Measurements from ENCODE around the gene ATP7B.

The ATP7B gene

GRCh38 chr13:51957377-51958216, 53.7 kb downstream of the ATP7B start:
- peaks cover 76% of the 10 kb centered on the region for H3K4me1 Mint-ChIP-seq
- no peaks in the 10 kb centered on the region for H3K27me3 Mint-ChIP-seq
- H3K27ac Mint-ChIP-seq: no peak overlapping the region
- CTCF ChIA-PET: no interaction called here
- no peak for DNase-seq
- H3K4me3 Mint-ChIP-seq: no peak overlapping the region
- peaks cover 3% of the 10 kb centered on the region for H3K36me3 Mint-ChIP-seq
- no peaks in the 10 kb centered on the region for H3K9me3 Mint-ChIP-seq

DNA sequence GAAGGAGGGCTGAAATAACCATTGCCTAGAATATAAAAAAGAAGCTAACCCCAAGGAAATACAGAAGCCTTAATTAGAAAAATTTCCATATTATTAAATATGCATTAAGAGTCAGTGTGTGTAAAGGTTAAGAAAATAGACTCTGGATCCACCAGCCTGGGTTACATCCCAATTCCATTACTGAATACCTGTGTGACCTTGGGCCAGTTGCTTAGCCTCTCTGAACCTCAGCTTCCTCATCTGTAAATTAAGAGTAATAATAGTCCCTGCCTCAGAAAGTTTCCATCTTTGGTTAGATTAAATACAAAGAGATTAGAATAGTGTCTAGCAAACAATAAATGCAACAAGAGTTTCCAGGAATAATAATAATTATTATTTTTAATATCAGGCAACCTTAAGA, 54.5 kb downstream of the ATP7B start:
- no peak for DNase-seq
- peaks cover 76% of the 10 kb centered on the region for H3K4me1 Mint-ChIP-seq
- CTCF ChIA-PET: no interaction called here
- H3K27ac Mint-ChIP-seq: no peak overlapping the region
- H3K27me3 Mint-ChIP-seq: no peaks in the 10 kb centered on the region
- peaks cover 4% of the 10 kb centered on the region for H3K9me3 Mint-ChIP-seq
- no peak overlapping the region for H3K4me3 Mint-ChIP-seq
- H3K36me3 Mint-ChIP-seq: peaks cover 6% of the 10 kb centered on the region

DNA sequence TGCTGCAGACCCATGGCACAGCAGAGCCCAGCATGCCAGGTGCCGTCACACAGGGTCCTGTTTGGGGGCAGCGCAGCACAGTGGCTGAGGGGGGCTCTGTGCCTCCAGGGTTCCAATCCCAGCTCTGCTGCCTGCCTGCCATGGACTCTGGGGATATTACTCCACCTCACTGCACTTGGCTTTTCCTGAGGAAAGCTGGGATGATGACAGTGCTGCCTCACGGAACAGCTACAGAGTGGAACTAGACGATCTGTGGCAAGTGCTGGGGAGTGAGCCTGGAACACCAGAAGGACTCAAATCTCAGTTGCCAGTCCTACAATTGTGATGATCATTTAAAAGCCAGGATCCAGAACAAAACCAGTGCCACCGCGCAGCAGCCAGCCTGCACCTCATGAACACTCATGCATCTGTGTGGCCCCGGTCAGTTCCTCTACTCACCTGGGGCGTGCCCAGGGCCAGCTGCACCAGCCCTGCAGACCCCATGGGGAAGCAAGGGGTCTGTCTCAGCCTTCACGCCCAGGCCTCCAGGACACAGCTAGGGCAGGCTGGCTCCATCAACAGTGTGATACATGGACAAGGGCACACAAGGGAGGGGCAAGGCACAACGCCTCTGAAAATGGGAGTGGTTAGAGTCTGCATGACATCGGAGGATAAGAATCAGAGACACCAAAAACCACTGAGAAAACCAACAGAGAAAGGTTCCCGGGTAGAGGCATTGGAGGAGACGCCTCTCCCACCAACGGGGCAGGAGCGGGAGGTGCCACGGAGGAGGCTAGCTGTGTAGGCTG, 55.2 kb downstream of the ATP7B start:
- H3K9me3 Mint-ChIP-seq: peaks cover 10% of the 10 kb centered on the region
- peaks cover 13% of the 10 kb centered on the region for H3K36me3 Mint-ChIP-seq
- CTCF ChIA-PET: no interaction called here
- H3K27ac Mint-ChIP-seq: no peak overlapping the region
- H3K4me1 Mint-ChIP-seq: peaks cover 76% of the 10 kb centered on the region
- no peak for DNase-seq
- H3K4me3 Mint-ChIP-seq: no peak overlapping the region
- H3K27me3 Mint-ChIP-seq: no peaks in the 10 kb centered on the region

- H3K4me3 Mint-ChIP-seq: no peak overlapping the region
- H3K36me3 Mint-ChIP-seq: peaks cover 20% of the 10 kb centered on the region
- CTCF ChIA-PET: no interaction called here
Observed at GRCh38 chr13:51955281-51955771, 55.9 kb downstream of the ATP7B start.

DNA sequence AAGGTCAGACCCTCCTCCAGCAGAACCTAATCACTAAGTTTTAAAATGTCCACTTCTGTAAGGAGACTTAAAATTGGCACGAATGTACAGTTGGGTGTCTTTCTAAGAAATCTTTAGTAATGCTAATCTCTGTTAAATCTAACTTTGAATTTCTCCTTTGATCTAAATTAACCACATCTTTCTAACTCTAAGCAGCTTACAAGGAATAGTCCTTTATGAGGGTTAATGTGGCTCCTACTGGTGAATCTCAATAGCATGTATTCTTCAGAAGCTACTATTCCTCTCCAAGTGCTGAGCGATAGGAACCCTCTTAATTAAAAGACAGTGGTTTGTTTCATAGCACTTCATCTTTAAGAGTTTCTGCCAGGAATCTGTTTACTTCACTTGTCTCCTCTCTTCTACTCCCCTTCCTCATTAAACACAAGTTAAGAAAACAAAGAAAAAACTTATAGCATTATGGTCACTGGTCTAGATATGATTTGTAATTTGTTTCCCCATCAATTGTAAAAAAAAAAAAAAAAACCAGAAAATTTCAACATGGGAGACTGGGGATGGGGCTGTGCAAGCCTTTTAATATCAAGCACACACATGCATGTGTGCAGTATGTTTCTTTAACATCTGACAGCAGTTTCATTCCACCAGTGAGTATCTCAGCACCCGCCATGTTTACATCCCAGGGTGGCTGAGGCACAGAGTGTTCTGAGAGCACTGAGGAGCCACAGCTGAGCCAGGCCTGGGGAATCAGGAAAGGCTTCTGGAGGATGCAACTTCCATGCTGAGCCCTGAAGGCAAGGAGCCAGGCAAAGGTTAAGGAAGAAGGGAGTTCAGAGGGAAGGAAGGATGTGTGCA, 57.7 kb downstream of the ATP7B start:
- Mint-ChIP-seq H3K27me3 (no peaks in the 10 kb centered on the region), H3K9me3 (peaks cover 29% of the 10 kb centered on the region), H3K4me3 (no peak overlapping the region), H3K36me3 (peaks cover 32% of the 10 kb centered on the region), H3K4me1 (peaks cover 77% of the 10 kb centered on the region), H3K27ac (no peak overlapping the region)
- CTCF ChIA-PET: interaction anchor here (0.8 to 1.1 kb wide), 2 partner anchors 13 to 154 kb away, joined by 3 read pairs; no protein-coding TSS in a partner anchor
- no peak for DNase-seq

More at GRCh38 chr13:51955281-51955771, 55.9 kb downstream of the ATP7B start:
- Mint-ChIP-seq H3K27me3 (no peaks in the 10 kb centered on the region), H3K9me3 (peaks cover 17% of the 10 kb centered on the region), H3K27ac (no peak overlapping the region), H3K4me1 (peaks cover 79% of the 10 kb centered on the region)
- DNase-seq: no peak

- peak; percentile 67 for DNase-seq
- H3K27me3 Mint-ChIP-seq: peaks cover 5% of the 10 kb centered on the region
- H3K4me3 Mint-ChIP-seq: peak overlapping the region; percentile 8
- peak overlapping the region; percentile 92 for H3K27ac Mint-ChIP-seq
- H3K36me3 Mint-ChIP-seq: peaks cover 32% of the 10 kb centered on the region
- H3K4me1 Mint-ChIP-seq: peaks cover 61% of the 10 kb centered on the region
- CTCF ChIA-PET: no interaction called here
- H3K9me3 Mint-ChIP-seq: peaks cover 29% of the 10 kb centered on the region
Observed at GRCh38 chr13:51950722-51951121, 60.5 kb downstream of the ATP7B start.

DNA sequence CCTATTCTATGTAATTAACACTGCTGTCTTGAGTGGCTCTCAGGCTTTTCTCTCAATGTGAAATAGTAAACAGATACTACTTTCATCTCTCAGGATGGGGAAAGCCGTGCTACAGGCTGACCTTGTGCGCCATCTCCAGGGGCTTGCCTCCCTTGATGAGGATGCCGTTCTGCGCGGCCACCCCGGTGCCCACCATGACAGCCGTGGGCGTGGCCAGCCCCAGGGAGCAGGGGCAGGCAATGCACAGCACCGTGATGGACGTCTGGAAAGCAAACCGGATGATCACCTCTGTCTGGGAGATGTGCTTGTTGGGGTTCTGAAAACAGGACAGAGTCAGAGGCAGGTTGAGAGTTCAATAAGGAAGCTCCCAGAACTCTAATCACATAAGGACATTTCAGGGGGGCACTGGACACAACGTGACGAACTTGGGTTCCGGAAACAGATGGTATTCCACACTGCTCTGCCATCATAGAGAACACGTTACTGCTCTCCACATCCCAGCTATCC, 65.0 kb downstream of the ATP7B start:
- peaks cover 59% of the 10 kb centered on the region for H3K4me1 Mint-ChIP-seq
- no peak overlapping the region for H3K27ac Mint-ChIP-seq
- peaks cover 20% of the 10 kb centered on the region for H3K36me3 Mint-ChIP-seq
- DNase-seq: no peak
- H3K4me3 Mint-ChIP-seq: no peak overlapping the region
- CTCF ChIA-PET: interaction anchor here (0.8 to 1.3 kb wide), 2 partner anchors 39 to 50 kb away, joined by 3 read pairs; no protein-coding TSS in a partner anchor
- peaks cover 38% of the 10 kb centered on the region for H3K27me3 Mint-ChIP-seq
- peaks cover 23% of the 10 kb centered on the region for H3K9me3 Mint-ChIP-seq

DNA sequence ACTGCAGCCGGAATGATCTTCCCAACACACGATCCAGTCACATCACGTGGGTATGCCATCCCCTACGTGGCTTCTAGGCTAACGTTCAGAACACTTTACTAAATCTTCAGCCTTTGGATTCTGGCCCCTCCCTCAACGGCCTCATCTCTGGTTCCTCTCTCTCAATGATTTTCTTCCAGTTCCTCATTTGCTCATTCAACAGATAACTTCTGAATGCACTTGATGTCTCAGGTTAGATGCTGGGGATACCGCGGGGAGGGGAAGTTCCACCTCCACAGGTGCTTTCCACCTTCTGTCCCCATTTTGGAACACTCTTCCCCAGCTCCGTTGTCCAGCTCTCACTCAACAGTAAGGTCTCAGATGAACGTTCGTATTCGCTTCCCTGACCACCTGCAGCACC, 66.1 kb downstream of the ATP7B start:
- peaks cover 9% of the 10 kb centered on the region for H3K36me3 Mint-ChIP-seq

DNA sequence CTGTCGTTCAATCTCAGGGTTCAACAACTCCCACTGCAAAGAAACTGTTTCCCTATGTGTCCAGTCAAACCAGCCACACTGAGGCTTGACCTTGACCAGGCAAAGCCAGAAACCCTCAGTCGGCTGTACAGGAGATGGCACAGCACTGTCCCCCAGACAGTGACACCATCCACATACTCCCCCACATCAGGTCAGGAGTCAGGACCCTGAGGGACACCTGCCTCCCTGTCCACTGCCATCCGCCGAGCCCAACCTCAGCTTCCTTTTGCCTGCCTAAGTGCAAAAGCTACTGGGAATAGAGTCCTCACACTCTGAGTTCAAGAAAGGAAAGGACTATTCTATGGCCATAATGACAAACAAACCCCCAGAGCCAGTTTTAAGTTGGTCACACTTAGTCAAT, 66.8 kb downstream of the ATP7B start:
- Mint-ChIP-seq H3K4me1 (peaks cover 51% of the 10 kb centered on the region), H3K4me3 (no peak overlapping the region), H3K9me3 (peaks cover 5% of the 10 kb centered on the region), H3K27me3 (peaks cover 45% of the 10 kb centered on the region), H3K36me3 (peaks cover 2% of the 10 kb centered on the region), H3K27ac (peak overlapping the region; percentile 22)
- no peak for DNase-seq
- CTCF ChIA-PET: no interaction called here

More for the DNA sequence above, 66.1 kb downstream of the ATP7B start:
- no peak overlapping the region for H3K27ac Mint-ChIP-seq
- peaks cover 12% of the 10 kb centered on the region for H3K9me3 Mint-ChIP-seq
- H3K4me3 Mint-ChIP-seq: no peak overlapping the region
- H3K4me1 Mint-ChIP-seq: peaks cover 58% of the 10 kb centered on the region
- DNase-seq: no peak
- CTCF ChIA-PET: no interaction called here
- H3K27me3 Mint-ChIP-seq: peaks cover 42% of the 10 kb centered on the region

DNA sequence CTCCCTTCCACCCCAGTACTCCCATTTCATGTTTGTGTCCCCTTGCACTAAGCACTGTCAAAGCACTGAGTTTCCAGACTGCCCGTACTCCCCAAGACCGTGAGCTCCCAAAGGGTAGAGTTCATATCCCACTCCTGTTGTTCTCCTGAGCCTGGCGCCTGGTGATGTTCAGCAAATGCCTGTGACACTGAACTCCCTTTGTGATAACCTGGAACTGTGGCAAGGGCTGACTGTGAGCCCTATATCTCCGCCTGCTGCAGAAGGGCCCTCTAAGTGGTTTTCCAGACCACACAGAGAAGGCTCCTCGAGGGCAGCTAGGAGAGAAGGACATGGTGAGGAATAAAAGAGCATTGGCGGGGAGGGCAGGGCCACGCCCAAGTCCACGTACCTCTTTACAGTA, 67.5 kb downstream of the ATP7B start:
- Mint-ChIP-seq H3K4me1 (peaks cover 52% of the 10 kb centered on the region), H3K27ac (no peak overlapping the region)
- DNase-seq: no peak

GRCh38 chr13:51942189-51942588, 69.1 kb downstream of the ATP7B start:
- CTCF ChIA-PET: interaction anchor here (0.6 to 1.2 kb wide), 3 partner anchors 47 to 406 kb away, joined by 3 to 4 read pairs (median 3); no protein-coding TSS in a partner anchor
- Mint-ChIP-seq H3K27me3 (peaks cover 59% of the 10 kb centered on the region), H3K4me3 (peak overlapping the region; percentile 56), H3K4me1 (peaks cover 57% of the 10 kb centered on the region), H3K27ac (peak overlapping the region; percentile 66), H3K36me3 (no peaks in the 10 kb centered on the region), H3K9me3 (peaks cover 2% of the 10 kb centered on the region)
- DNase-seq: peak; percentile 71

More for the DNA sequence above, 67.5 kb downstream of the ATP7B start:
- H3K27me3 Mint-ChIP-seq: peaks cover 50% of the 10 kb centered on the region
- CTCF ChIA-PET: no interaction called here
- H3K4me3 Mint-ChIP-seq: no peak overlapping the region
- H3K36me3 Mint-ChIP-seq: no peaks in the 10 kb centered on the region
- peaks cover 2% of the 10 kb centered on the region for H3K9me3 Mint-ChIP-seq

- H3K36me3 Mint-ChIP-seq: no peaks in the 10 kb centered on the region
- no peak overlapping the region for H3K27ac Mint-ChIP-seq
- H3K9me3 Mint-ChIP-seq: no peaks in the 10 kb centered on the region
- no peak for DNase-seq
- no peak overlapping the region for H3K4me3 Mint-ChIP-seq
- CTCF ChIA-PET: interaction anchor here (1.3 kb wide), 1 partner anchor 43 kb away, joined by 4 read pairs; no protein-coding TSS in a partner anchor
- H3K27me3 Mint-ChIP-seq: peaks cover 44% of the 10 kb centered on the region
- peaks cover 43% of the 10 kb centered on the region for H3K4me1 Mint-ChIP-seq
Observed at GRCh38 chr13:51938454-51938853, 72.8 kb downstream of the ATP7B start.
